HepG2 (cell line): ENCODE measurements around the gene FEM1C. TPM values are rescaled to one million over a fixed set of nuclear protein-coding genes. Genes with fewer than 3 reads are reported as not detected.
A peak's percentile ranks its signal among the peaks of the same experiment; 100 is the strongest.

ENCODE experiments used
- ATAC-seq: fragments of 200-7000 bp; cut with Tn5 transposase; 3 replicates; pipeline ENCODE4 v1.9.1; 2020; ENCODE audit warnings: mild to moderate bottlenecking, moderate library complexity
- BruUV-seq: library from RNA; stranded (reverse); fragments of 400-500 nt; replicated peaks from 2 replicates; lab custom pipeline; 2021; lab: Mats Ljungman, UMichigan
- CTCF ChIA-PET: fragments of 300-600 bp; formaldehyde crosslinking; extraction: SDS; loops from one replicate; lab custom pipeline; 2021; ENCODE audit warnings: low total read pairs, inconsistent platforms, low intra/inter-chr PET ratio; lab: Yijun Ruan, JAX
- POLR2A ChIA-PET: fragments of 350-600 bp; sonication (Branson Sonifier 250); formaldehyde crosslinking; loops from one replicate; lab custom pipeline; 2020; ENCODE audit warnings: antibody characterized with exemption, inconsistent platforms; lab: Yijun Ruan, JAX
- DNase-seq: peaks from one replicate; pipeline ENCODE4 v3.0.0-alpha.2; 2015; ENCODE audit warnings: low spot score
- FAIRE-seq: peaks from 3 replicates; lab custom pipeline; 2011; peaks lifted over from hg19 to GRCh38; lab: Jason Lieb, UNC
- H2AFZ ChIP-seq: one replicate; pipeline ENCODE4 v1.6.1; 2011; ENCODE audit warnings: low read length, inconsistent platforms
- H3K27ac ChIP-seq: fragments of 300-600 bp; 3 replicates; pipeline ENCODE4 v1.8.0; 2011; ENCODE audit warnings: mixed run types, mild to moderate bottlenecking, mixed read lengths, low read length, inconsistent platforms; ENCODE audit not compliant: insufficient read depth; ENCODE audit errors: extremely low read length
- H3K27me3 ChIP-seq, 2 experiments: fragments of 200-600 bp in 1 of 2; 2 replicates in 1 of 2; 3 replicates in 1 of 2; pipeline versions ENCODE4 v1.6.0 to v1.8.0; 2011; ENCODE audit warnings: low read length in 2 of 2, mild to moderate bottlenecking in 2 of 2, moderate library complexity in 2 of 2, inconsistent platforms in 1 of 2; ENCODE audit not compliant: insufficient read depth in 2 of 2, control insufficient read depth in 1 of 2
- H3K36me3 ChIP-seq, 2 experiments: fragments of 200-600 bp in 1 of 2; replicated peaks in 1 of 2; 2 replicates in 1 of 2; 3 replicates in 1 of 2; pipeline versions ENCODE4 v1.5.1 to v1.8.0; 2011; ENCODE audit warnings: low read length in 2 of 2, inconsistent platforms in 1 of 2; ENCODE audit not compliant: insufficient read depth in 2 of 2, control insufficient read depth in 1 of 2
- H3K4me1 ChIP-seq: 2 replicates; pipeline ENCODE4 v1.5.1; 2012; ENCODE audit warnings: low read length, inconsistent platforms; ENCODE audit not compliant: insufficient read depth
- H3K4me2 ChIP-seq: 2 replicates; pipeline ENCODE4 v1.6.0; 2011; ENCODE audit warnings: low read depth, low read length, inconsistent platforms
- H3K4me3 ChIP-seq, 3 experiments: fragments of 200-600 bp in 1 of 3; sonication (generic), shearing (Covaris generic) in 1 of 3; replicated peaks in 1 of 3; 2 replicates each; pipeline ENCODE4 v1.5.1; 2011 to 2016; ENCODE audit warnings: low read length in 3 of 3, inconsistent platforms in 2 of 3, low read depth in 2 of 3, mild to moderate bottlenecking in 2 of 3, control low read depth in 1 of 3, mixed read lengths in 1 of 3; ENCODE audit not compliant: insufficient read depth in 1 of 3
- H3K79me2 ChIP-seq: one replicate; pipeline ENCODE4 v1.6.1; 2011; ENCODE audit warnings: low read length, inconsistent platforms; ENCODE audit not compliant: insufficient read depth
- H3K9ac ChIP-seq: 2 replicates; pipeline ENCODE4 v1.6.0; 2011; ENCODE audit warnings: mild to moderate bottlenecking, low read depth, low read length, inconsistent platforms; ENCODE audit not compliant: insufficient read depth
- H3K9me3 ChIP-seq: 2 replicates; pipeline ENCODE4 v1.5.1; 2012; ENCODE audit warnings: mild to moderate bottlenecking, low read length
- H4K20me1 ChIP-seq: 2 replicates; pipeline ENCODE4 v1.6.0; 2011; ENCODE audit warnings: inconsistent platforms, mild to moderate bottlenecking, low read length, moderate library complexity; ENCODE audit not compliant: insufficient read depth
- BRD4 ChIP-seq: sonication (generic); formaldehyde crosslinking; IDR thresholded peaks from 2 replicates; pipeline ENCODE4 v1.4.0; 2020; ENCODE audit warnings: missing genetic modification reagents
- DBP ChIP-seq: sonication (generic); formaldehyde crosslinking; IDR thresholded peaks from 2 replicates; pipeline ENCODE4 v1.4.0; 2020; ENCODE audit warnings: missing genetic modification reagents; ENCODE audit errors: not compliant biosample characterization
- NR2C2 ChIP-seq: sonication (generic); formaldehyde crosslinking; IDR thresholded peaks from 2 replicates; pipeline ENCODE4 v1.4.0; 2020; ENCODE audit warnings: missing genetic modification reagents, mild to moderate bottlenecking, moderate library complexity, borderline replicate concordance
- NR2F2 ChIP-seq: IDR thresholded peaks from 2 replicates; pipeline ENCODE4 v1.6.1; 2012; ENCODE audit warnings: low read depth, inconsistent platforms, borderline replicate concordance
- PRDM15 ChIP-seq: sonication (generic); formaldehyde crosslinking; IDR thresholded peaks from 2 replicates; pipeline ENCODE4 v1.4.0; 2020; ENCODE audit warnings: missing genetic modification reagents
- PRMT3 ChIP-seq: sonication (generic); formaldehyde crosslinking; IDR thresholded peaks from 2 replicates; pipeline ENCODE4 v1.8.1; 2022; ENCODE audit warnings: low read depth, mild to moderate bottlenecking, moderate library complexity, missing genetic modification reagents, borderline replicate concordance
- TBX2 ChIP-seq: sonication (generic); formaldehyde crosslinking; IDR thresholded peaks from 2 replicates; pipeline ENCODE4 v1.5.0; 2020; ENCODE audit warnings: missing genetic modification reagents, mild to moderate bottlenecking, borderline replicate concordance
- THAP8 ChIP-seq: sonication (generic); formaldehyde crosslinking; IDR thresholded peaks from 2 replicates; pipeline ENCODE4 v1.5.1; 2020; ENCODE audit warnings: missing genetic modification reagents, mild to moderate bottlenecking, borderline replicate concordance
- ZNF264 ChIP-seq: sonication (generic); formaldehyde crosslinking; IDR thresholded peaks from 2 replicates; pipeline ENCODE4 v1.4.0; 2020; ENCODE audit warnings: missing genetic modification reagents
- ZNF788 ChIP-seq: sonication (generic); formaldehyde crosslinking; IDR thresholded peaks from 2 replicates; pipeline ENCODE4 v1.5.0; 2020; ENCODE audit warnings: mild to moderate bottlenecking, missing genetic modification reagents, borderline replicate concordance
- WGBS: methylation state at CpG from one replicate; pipeline ENCODE4 v1.1.6; 2017; ENCODE audit warnings: low lambda C conversion rate; 5-methylcytosine and 5-hydroxymethylcytosine counted together
- in situ Hi-C: cut with HindIII; loops from 2 replicates; pipeline ENCODE4 v1.10.0; 2017; ENCODE audit warnings: low pct_unique_long_range_greater_than_20kb; ENCODE audit not compliant: extremely low pct_ligation_motif_present
- intact Hi-C: fragments of 100-400 bp; cut with micrococcal nuclease; formaldehyde crosslinking; loops from one replicate; pipeline ENCODE4 v1.10.0; 2022; ENCODE audit not compliant: unreplicated experiment
- polyA plus RNA-seq, 8 experiments: library from polyadenylated mRNA; depleted of rRNA in 3 of 8; stranded (reverse) in 7 of 8; unstranded in 1 of 8; fragments of >200 nt; fragmentation: Illumina TruSeq in 4 of 8; extraction: Trizol in 4 of 8; gene quantifications; 2 replicates each; pipeline versions ENCODE4 v1.2.1 to v1.2.3, GENCODE V29; 2011 to 2016; ENCODE audit warnings: low read depth in 4 of 8, missing spikeins in 1 of 8, mixed read lengths in 1 of 8; ENCODE audit not compliant: insufficient read depth in 1 of 8
- total RNA-seq, 5 experiments: library from RNA; depleted of rRNA; stranded (reverse); fragments of >200 nt; fragmentation: Illumina TruSeq; extraction: Trizol; gene quantifications; 2 replicates each; pipeline ENCODE4 v1.2.3, GENCODE V29; 2016; ENCODE audit warnings: low read depth in 1 of 5

Gene FEM1C
- total and polyA plus RNA-seq, 2 of the 13 experiments (the other 11 are each of a cell fraction or from before 2014, with no cell fraction given): 5.5 to 8.3 TPM

- peak overlapping the region; percentile 95 for H3K9ac ChIP-seq
- peaks cover 55% of the 10 kb centered on the region for H4K20me1 ChIP-seq
- no peaks in the 10 kb centered on the region; a peak in 1 of 5 replicates for H3K27me3 ChIP-seq
- FAIRE-seq (peak; percentile 50), ATAC-seq (no peak), DNase-seq (no peak)
- TF ChIP-seq BRD4: 0 out of 2 replicates have a peak, but pooled peaks have one; percentile 39
- no peak for TF ChIP-seq DBP (CRISPR knock-in tag)
- TF ChIP-seq TBX2: peak; percentile 25; the same call in 1 of the 2 replicates
- peak; percentile 24; the same call in 1 of the 2 replicates for TF ChIP-seq NR2F2
- TF ChIP-seq PRDM15 (CRISPR knock-in tag): 0 out of 2 replicates have a peak, but pooled peaks have one; percentile 20
- 0 out of 2 replicates have a peak, but pooled peaks have one; percentile 6 for TF ChIP-seq NR2C2 (CRISPR knock-in tag)
- 0 out of 2 replicates have a peak, but pooled peaks have one; percentile 38 for TF ChIP-seq ZNF788 (CRISPR knock-in tag)
- TF ChIP-seq THAP8 (CRISPR knock-in tag): no peak
- no peak for TF ChIP-seq PRMT3
- TF ChIP-seq ZNF264 (CRISPR knock-in tag): 0 out of 2 replicates have a peak, but pooled peaks have one; percentile 72
- CTCF ChIA-PET: no interaction called here
- peak overlapping the region; percentile 87 to 93 (median 91) for H3K4me3 ChIP-seq
- 4% methylated on average over 7 of the region's 10 CpGs for WGBS
- peaks cover 43% of the 10 kb centered on the region for H3K4me1 ChIP-seq
- H3K27ac ChIP-seq: peak overlapping the region; percentile 93
- intact Hi-C loops: loop anchor here (5.0 kb wide), 1 partner anchor 299 kb away; the partner anchor contains the start of genes AP3S1 and ATG12
- POLR2A ChIA-PET: interaction anchor here (0.9 to 2.3 kb wide), 3 partner anchors 15 to 287 kb away, joined by 3 to 7 read pairs (median 3); no protein-coding TSS in a partner anchor
- no peak overlapping the region for H2AFZ ChIP-seq
- in situ Hi-C loops: loop anchor here (10.0 kb wide), 1 partner anchor 292 kb away; no protein-coding TSS in a partner anchor
- H3K9me3 ChIP-seq: peaks cover 6% of the 10 kb centered on the region
- H3K4me2 ChIP-seq: peak overlapping the region; percentile 93
- H3K79me2 ChIP-seq: peaks cover 64% of the 10 kb centered on the region
- peaks cover 0 to 3% of the 10 kb centered on the region in 2 experiments; a peak in 3 of 5 replicates for H3K36me3 ChIP-seq
- no TSS peak for BruUV-seq
These were observed 1.8 kb downstream of the FEM1C start for GRCh38 chr5:115542651-115543364.
